Brain microvascular endothelial cell (primary cell): ENCODE data around the gene PTGFRN.

Experiments used
- DNase-seq: peaks from one replicate; pipeline ENCODE4 v3.0.0-alpha.2; 2020
- H3K27ac ChIP-seq: fragments of 250-450 bp; sonication (Bioruptor Pico); 2 replicates; pipeline ENCODE4 v1.5.1; 2020; ENCODE audit warnings: mild to moderate bottlenecking, moderate library complexity
- H3K27me3 ChIP-seq: fragments of 250-450 bp; sonication (Bioruptor Pico); replicated peaks from 2 replicates; pipeline ENCODE4 v1.5.1; 2020; ENCODE audit warnings: mild to moderate bottlenecking
- H3K36me3 ChIP-seq: fragments of 250-450 bp; sonication (Bioruptor Pico); replicated peaks from 2 replicates; pipeline ENCODE4 v1.5.1; 2020; ENCODE audit warnings: mild to moderate bottlenecking
- H3K4me3 ChIP-seq: 2 replicates; pipeline ENCODE4 v1.5.1; 2011; ENCODE audit warnings: low read depth, mild to moderate bottlenecking, control low read depth, low read length, moderate library complexity
- CTCF ChIP-seq: IDR thresholded peaks from 2 replicates; pipeline ENCODE4 v1.5.1; 2011; ENCODE audit warnings: low read depth, mild to moderate bottlenecking, moderate library complexity, low read length, control low read depth, inconsistent platforms; ENCODE audit errors: missing control alignments
- in situ Hi-C: cut with HindIII; loops from 2 replicates; pipeline ENCODE4 v1.10.0; 2017; ENCODE audit warnings: low sequenced_read_pairs, low pct_ligation_motif_present

The PTGFRN gene

GRCh38 chr1:116906812-116907211 is 2.9 kb upstream of the PTGFRN start:
- no peak for TF ChIP-seq CTCF
- no peak overlapping the region for H3K27ac ChIP-seq
- in situ Hi-C loops = no loop called here

DNA sequence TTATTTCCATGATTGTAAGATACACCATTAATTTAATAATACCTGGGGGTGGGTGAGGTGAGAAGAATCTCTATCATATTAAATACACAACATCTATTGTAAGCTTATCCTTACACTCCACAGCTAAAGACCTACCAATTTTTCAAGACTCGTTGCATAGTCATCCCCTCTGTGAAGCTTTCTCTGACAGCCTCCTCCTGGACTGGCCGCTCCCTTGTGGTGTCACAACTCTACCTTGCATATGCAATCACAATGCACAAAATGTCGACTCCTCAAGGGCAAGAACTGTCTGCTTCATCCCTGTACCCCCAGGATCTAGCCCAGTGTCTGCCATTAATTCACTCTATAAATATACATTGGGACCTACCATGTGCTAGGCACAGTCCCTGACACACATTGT is 2.4 kb upstream of the PTGFRN start:
- H3K27me3 ChIP-seq = no peaks in the 10 kb centered on the region
- no peaks in the 10 kb centered on the region for H3K36me3 ChIP-seq
- no peak overlapping the region for H3K27ac ChIP-seq
- TF ChIP-seq CTCF = no peak
- H3K4me3 ChIP-seq = no peak overlapping the region
- no peak for DNase-seq
- in situ Hi-C loops = no loop called here

More at GRCh38 chr1:116906812-116907211, 2.9 kb upstream of the PTGFRN start:
- Histone ChIP-seq H3K27me3 (no peaks in the 10 kb centered on the region), H3K36me3 (no peaks in the 10 kb centered on the region), H3K4me3 (no peak overlapping the region)
- DNase-seq = no peak

- Histone ChIP-seq H3K27me3 (no peaks in the 10 kb centered on the region), H3K27ac (no peak overlapping the region), H3K4me3 (no peak overlapping the region), H3K36me3 (no peaks in the 10 kb centered on the region)
- DNase-seq = no peak
- TF ChIP-seq CTCF = no peak
- in situ Hi-C loops = no loop called here
These were observed 1.4 kb upstream of the PTGFRN start for GRCh38 chr1:116908266-116908665.

DNA sequence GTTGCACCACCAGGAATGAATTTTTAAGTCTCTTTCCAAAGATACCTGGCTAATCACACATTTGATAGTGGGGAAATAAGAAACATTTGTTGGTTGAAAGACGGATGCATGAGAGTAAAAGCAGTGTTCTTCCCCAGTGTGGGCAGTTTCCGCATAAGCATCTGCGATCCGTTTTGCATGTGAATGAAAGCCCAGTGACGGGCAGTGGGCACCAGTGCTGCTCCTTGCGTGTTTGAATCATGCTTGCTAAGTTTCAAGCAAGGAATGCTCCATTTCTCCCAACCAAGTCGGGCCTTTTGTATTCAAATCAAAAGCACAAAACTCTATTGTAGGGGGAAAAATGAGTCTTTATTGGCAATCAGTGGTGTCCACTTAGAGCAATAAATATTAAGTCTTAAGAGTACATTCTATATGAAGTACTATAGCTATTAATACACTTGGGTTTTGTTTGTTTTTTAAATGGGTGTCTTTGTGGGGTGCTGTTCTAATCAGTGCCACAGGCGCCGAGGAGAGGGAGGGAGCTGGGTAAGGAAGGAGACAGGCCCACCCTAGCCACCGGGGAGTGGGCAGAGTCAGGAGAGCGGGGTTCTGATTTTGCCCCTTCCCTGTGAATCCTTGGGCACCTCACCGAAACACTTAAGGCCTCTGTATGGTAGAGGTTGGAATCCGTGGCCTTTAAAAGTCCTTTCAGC is 750 bp upstream of the PTGFRN start:
- in situ Hi-C loops = no loop called here
- no peak for TF ChIP-seq CTCF
- Histone ChIP-seq H3K4me3 (peak overlapping the region; percentile 69), H3K27ac (no peak overlapping the region), H3K36me3 (no peaks in the 10 kb centered on the region), H3K27me3 (no peaks in the 10 kb centered on the region)
- no peak for DNase-seq

GRCh38 chr1:116910379-116911187 is 867 bp downstream of the PTGFRN start:
- no peaks in the 10 kb centered on the region for H3K36me3 ChIP-seq
- in situ Hi-C loops = no loop called here
- H3K4me3 ChIP-seq = peak overlapping the region; percentile 69
- no peak for DNase-seq
- no peak for TF ChIP-seq CTCF
- no peaks in the 10 kb centered on the region for H3K27me3 ChIP-seq
- H3K27ac ChIP-seq = peak overlapping the region; percentile 35

- TF ChIP-seq CTCF = peak; percentile 5
- DNase-seq = no peak
- H3K27ac ChIP-seq = no peak overlapping the region
These were observed 1.5 kb downstream of the PTGFRN start for GRCh38 chr1:116911188-116911553.

More at GRCh38 chr1:116911188-116911553, 1.5 kb downstream of the PTGFRN start:
- H3K36me3 ChIP-seq = no peaks in the 10 kb centered on the region
- H3K27me3 ChIP-seq = no peaks in the 10 kb centered on the region
- in situ Hi-C loops = no loop called here
- H3K4me3 ChIP-seq = peak overlapping the region; percentile 69
